A673 (cell line): ENCODE results near the gene DNAJB2. TPM values are rescaled to one million over a fixed set of nuclear protein-coding genes. Genes with fewer than 3 reads are reported as not detected.

ENCODE experiments used
- BruUV-seq: library from RNA; stranded (reverse); fragments of 400-500 nt; replicated peaks from 2 replicates; lab custom pipeline; 2021; lab: Mats Ljungman, UMichigan
- CTCF ChIA-PET: fragments of 300-600 bp; sonication (Branson Sonifier 250); formaldehyde crosslinking; loops from one replicate; lab custom pipeline; 2022; ENCODE audit warnings: antibody characterized with exemption; lab: Charles Lee
- POLR2A ChIA-PET: fragments of 300-600 bp; sonication (Branson Sonifier 250); formaldehyde crosslinking; loops from one replicate; lab custom pipeline; 2022; ENCODE audit warnings: antibody characterized with exemption; ENCODE audit not compliant: low non-redundant PET; lab: Charles Lee
- DNase-seq: peaks from one replicate; pipeline ENCODE4 v3.0.0-alpha.2; 2015; ENCODE audit warnings: low spot score
- H3K27ac ChIP-seq: fragments of 200-600 bp; sonication (generic); 2 replicates; pipeline ENCODE4 v1.5.1; 2016; ENCODE audit warnings: mixed run types, low read depth, mild to moderate bottlenecking, mixed read lengths, antibody characterized with exemption, low read length; ENCODE audit not compliant: poor library complexity, severe bottlenecking
- H3K27me3 ChIP-seq: fragments of 200-600 bp; sonication (generic); replicated peaks from 2 replicates; pipeline ENCODE4 v1.6.1; 2017; ENCODE audit warnings: mixed run types, low read depth, mild to moderate bottlenecking, mixed read lengths, antibody characterized with exemption, low read length; ENCODE audit not compliant: insufficient read depth, poor library complexity
- H3K36me3 ChIP-seq: fragments of 200-600 bp; sonication (generic); 2 replicates; pipeline ENCODE4 v1.6.1; 2016; ENCODE audit warnings: mixed run types, mild to moderate bottlenecking, mixed read lengths, antibody characterized with exemption, low read length; ENCODE audit not compliant: insufficient read depth, poor library complexity, severe bottlenecking
- H3K4me1 ChIP-seq: fragments of 200-600 bp; sonication (generic); 2 replicates; pipeline ENCODE4 v1.6.1; 2017; ENCODE audit warnings: mixed run types, mild to moderate bottlenecking, mixed read lengths, antibody characterized with exemption, low read length; ENCODE audit not compliant: insufficient read depth, poor library complexity, severe bottlenecking
- H3K4me3 ChIP-seq: fragments of 200-600 bp; sonication (generic); 2 replicates; pipeline ENCODE4 v1.5.1; 2016; ENCODE audit warnings: low read depth, mixed run types, mild to moderate bottlenecking, mixed read lengths, low read length; ENCODE audit not compliant: poor library complexity, severe bottlenecking
- H3K9me3 ChIP-seq: fragments of 200-600 bp; sonication (generic); 2 replicates; pipeline ENCODE4 v1.6.1; 2016; ENCODE audit warnings: mixed run types, low read depth, mild to moderate bottlenecking, mixed read lengths, antibody characterized with exemption, low read length; ENCODE audit not compliant: poor library complexity, severe bottlenecking
- EZH2 ChIP-seq: fragments of 200-600 bp; sonication (generic); IDR thresholded peaks from 2 replicates; pipeline ENCODE4 v1.6.1; 2017; ENCODE audit warnings: borderline replicate concordance, low read depth, mild to moderate bottlenecking, mixed read lengths, antibody characterized with exemption, low read length; ENCODE audit not compliant: poor library complexity, severe bottlenecking
- intact Hi-C: fragments of 100-400 bp; cut with micrococcal nuclease; formaldehyde crosslinking; loops from one replicate; pipeline ENCODE4 v1.10.0; 2022; ENCODE audit not compliant: unreplicated experiment
- total RNA-seq: library from RNA; stranded (reverse); gene quantifications from 2 replicates; pipeline ENCODE4 v1.2.3, GENCODE V29; 2021
- TF ChIP-seq, protein P1 (sequence below): fragments of 300-800, 200-600 bp; sonication (generic); conservative IDR thresholded peaks from 2 replicates; pipeline ENCODE4 v1.5.1; 2017; ENCODE audit warnings: low read depth, mild to moderate bottlenecking, antibody characterized with exemption, low read length, moderate library complexity, mixed read lengths

Gene DNAJB2
- total RNA-seq, 1 experiment from 2014 or later, result 24.4 TPM

DNA sequence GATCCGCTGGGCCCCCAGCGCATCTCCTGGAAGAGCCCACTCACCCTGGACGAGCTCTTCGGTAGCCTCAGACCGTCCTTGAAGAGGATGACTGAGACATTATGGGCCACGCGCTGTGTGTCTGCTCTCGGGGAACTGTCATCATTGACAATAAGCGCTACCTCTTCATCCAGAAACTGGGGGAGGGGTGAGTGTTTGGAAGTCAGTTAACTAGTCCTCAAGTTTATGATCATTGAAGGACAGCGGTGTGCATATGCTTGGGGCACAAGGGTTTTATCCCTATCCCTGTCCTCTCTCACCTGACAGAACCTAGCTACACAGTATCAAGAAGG lies 33.3 kb upstream of the DNAJB2 start:
- POLR2A ChIA-PET, result no interaction called here
- intact Hi-C loops, result no loop called here
- no TSS peak for BruUV-seq
- Histone ChIP-seq H3K4me3 (peak overlapping the region; percentile 85), H3K4me1 (peaks cover 28% of the 10 kb centered on the region), H3K27me3 (no peaks in the 10 kb centered on the region), H3K27ac (peak overlapping the region; percentile 85), H3K36me3 (peaks cover 10% of the 10 kb centered on the region), H3K9me3 (no peaks in the 10 kb centered on the region)
- no peak for TF ChIP-seq EZH2
- TF ChIP-seq, protein P1, sequence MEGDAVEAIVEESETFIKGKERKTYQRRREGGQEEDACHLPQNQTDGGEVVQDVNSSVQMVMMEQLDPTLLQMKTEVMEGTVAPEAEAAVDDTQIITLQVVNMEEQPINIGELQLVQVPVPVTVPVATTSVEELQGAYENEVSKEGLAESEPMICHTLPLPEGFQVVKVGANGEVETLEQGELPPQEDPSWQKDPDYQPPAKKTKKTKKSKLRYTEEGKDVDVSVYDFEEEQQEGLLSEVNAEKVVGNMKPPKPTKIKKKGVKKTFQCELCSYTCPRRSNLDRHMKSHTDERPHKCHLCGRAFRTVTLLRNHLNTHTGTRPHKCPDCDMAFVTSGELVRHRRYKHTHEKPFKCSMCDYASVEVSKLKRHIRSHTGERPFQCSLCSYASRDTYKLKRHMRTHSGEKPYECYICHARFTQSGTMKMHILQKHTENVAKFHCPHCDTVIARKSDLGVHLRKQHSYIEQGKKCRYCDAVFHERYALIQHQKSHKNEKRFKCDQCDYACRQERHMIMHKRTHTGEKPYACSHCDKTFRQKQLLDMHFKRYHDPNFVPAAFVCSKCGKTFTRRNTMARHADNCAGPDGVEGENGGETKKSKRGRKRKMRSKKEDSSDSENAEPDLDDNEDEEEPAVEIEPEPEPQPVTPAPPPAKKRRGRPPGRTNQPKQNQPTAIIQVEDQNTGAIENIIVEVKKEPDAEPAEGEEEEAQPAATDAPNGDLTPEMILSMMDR, result no peak
- CTCF ChIA-PET, result no interaction called here
- no peak for DNase-seq

DNA sequence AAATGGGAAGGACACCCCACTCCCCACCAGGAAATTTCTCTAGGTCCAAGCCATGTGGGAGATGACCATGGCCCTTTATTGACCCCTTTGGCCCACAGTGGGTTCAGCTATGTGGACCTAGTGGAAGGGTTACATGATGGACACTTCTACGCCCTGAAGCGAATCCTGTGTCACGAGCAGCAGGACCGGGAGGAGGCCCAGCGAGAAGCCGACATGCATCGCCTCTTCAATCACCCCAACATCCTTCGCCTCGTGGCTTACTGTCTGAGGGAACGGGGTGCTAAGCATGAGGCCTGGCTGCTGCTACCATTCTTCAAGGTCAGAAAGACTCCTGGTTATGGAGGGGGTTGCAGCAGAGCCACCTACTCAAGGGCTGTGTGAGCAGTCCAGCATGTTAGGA lies 32.6 kb upstream of the DNAJB2 start:
- Histone ChIP-seq H3K27me3 (no peaks in the 10 kb centered on the region), H3K27ac (peak overlapping the region; percentile 20), H3K4me1 (peaks cover 30% of the 10 kb centered on the region), H3K9me3 (no peaks in the 10 kb centered on the region), H3K4me3 (peak overlapping the region; percentile 85), H3K36me3 (peaks cover 10% of the 10 kb centered on the region)
- no peak for DNase-seq
- POLR2A ChIA-PET, result no interaction called here
- BruUV-seq, result no TSS peak
- intact Hi-C loops, result no loop called here
- no peak for TF ChIP-seq EZH2
- TF ChIP-seq, protein P1, result no peak
- CTCF ChIA-PET, result no interaction called here

DNA sequence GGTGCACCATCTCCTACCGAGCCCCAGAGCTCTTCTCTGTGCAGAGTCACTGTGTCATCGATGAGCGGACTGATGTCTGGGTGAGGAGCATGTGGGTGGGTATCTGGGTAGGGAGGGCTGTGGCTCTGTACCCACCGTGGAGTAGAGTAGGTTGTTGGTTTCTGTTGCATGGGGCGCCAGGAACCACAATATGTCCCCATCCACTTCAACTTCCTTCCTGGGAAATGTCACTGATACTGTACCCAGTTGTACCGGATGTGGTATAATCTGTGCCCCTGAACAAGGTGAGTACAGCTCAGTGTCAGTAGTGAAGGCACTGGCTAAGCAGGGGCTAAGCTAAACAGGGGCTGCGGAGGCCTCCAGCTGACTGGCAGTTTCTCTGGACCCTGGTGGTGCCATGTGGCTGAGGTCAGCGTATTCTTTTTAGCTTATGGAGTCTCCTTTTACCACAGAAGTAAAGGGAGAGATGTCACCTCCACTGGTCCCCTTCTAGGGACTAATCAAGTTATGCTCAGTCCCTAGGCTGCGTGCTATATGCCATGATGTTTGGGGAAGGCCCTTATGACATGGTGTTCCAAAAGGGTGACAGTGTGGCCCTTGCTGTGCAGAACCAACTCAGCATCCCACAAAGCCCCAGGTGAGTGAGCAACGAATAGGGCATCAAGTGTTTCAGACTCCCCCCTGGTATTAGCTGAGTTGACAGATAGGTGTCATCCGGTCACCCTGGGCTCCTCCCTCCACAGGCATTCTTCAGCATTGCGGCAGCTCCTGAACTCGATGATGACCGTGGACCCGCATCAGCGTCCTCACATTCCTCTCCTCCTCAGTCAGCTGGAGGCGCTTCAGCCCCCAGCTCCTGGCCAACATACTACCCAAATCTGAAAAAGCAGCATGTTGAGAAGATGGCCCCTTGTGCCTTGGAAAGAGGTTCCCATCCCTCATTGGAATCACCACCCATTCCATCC lies 31.2 kb upstream of the DNAJB2 start:
- intact Hi-C loops, result no loop called here

More for the DNA sequence above, 31.2 kb upstream of the DNAJB2 start:
- peaks cover 10% of the 10 kb centered on the region for H3K36me3 ChIP-seq
- no peak overlapping the region for H3K4me3 ChIP-seq
- no peaks in the 10 kb centered on the region for H3K9me3 ChIP-seq
- no peaks in the 10 kb centered on the region for H3K27me3 ChIP-seq
- H3K27ac ChIP-seq, result peak overlapping the region; percentile 87
- ChIA-PET CTCF (interaction anchor here (0.6 kb wide), 1 partner anchor 29 kb away, joined by 4 read pairs; no protein-coding TSS in a partner anchor), POLR2A (no interaction called here)
- no TSS peak for BruUV-seq
- no peak for DNase-seq
- TF ChIP-seq EZH2, result no peak
- TF ChIP-seq, protein P1, result no peak
- peaks cover 43% of the 10 kb centered on the region for H3K4me1 ChIP-seq
